ENCODE measurements around the gene TEPSIN.

TEPSIN gene, protein sequence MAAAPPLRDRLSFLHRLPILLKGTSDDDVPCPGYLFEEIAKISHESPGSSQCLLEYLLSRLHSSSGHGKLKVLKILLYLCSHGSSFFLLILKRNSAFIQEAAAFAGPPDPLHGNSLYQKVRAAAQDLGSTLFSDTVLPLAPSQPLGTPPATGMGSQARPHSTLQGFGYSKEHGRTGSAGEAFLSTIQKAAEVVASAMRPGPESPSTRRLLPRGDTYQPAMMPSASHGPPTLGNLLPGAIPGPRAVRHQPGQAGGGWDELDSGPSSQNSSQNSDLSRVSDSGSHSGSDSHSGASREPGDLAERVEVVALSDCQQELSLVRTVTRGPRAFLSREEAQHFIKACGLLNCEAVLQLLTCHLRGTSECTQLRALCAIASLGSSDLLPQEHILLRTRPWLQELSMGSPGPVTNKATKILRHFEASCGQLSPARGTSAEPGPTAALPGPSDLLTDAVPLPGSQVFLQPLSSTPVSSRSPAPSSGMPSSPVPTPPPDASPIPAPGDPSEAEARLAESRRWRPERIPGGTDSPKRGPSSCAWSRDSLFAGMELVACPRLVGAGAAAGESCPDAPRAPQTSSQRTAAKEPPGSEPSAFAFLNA

DNA sequence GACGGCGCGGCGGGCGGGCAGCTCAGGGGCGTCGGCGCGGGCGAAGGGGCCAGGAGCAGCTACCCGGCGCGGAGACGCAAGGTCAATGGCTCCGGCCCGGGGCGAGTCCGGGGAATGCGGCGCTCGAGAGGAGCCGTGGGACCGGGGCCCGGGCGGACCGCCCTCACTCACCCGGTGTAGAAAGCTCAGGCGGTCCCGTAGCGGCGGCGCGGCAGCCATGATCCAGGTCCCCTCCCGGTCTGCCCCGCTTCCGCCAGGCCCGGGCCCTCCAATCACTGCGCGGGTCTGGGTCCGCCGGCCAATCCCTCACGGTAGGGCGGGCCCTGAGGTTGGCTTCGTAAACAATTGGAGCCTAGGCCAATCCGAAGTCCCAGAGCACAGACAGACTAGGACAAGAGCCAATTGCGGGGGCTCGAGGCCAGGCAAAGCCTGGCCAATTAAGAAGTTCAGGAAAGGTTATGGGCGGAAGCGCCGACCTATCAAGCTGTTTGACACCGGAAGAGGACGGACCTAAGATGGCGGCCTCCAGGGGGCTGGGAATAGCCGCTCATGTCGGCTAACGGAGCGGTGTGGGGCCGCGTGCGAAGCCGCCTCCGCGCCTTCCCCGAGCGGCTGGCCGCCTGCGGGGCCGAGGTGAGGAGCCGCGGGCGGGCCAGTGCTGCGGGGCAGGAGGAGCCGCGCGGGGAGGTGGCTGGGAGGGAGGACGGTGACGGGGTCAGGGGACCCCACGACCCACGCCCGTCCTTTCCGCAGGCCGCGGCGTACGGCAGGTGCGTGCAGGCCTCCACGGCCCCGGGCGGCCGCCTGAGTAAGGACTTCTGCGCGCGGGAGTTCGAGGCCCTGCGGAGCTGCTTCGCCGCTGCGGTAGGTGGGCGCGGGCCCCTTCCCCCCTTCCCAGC is at the start of gene TEPSIN, which contains the start of gene NDUFAF8:
TEPSIN (minus strand) TSS at position 241 of the 899 bp plus-strand sequence; CDS start at position 219, 22 bp downstream.
NDUFAF8 (plus strand) TSS at position 504 of the 899 bp plus-strand sequence; CDS start at position 550, 46 bp downstream.
- Histone ChIP-seq H3K4me3 (ENCODE audit: low read depth, low read length) (peak within 1 kb of the TSS; percentile 82), H3K4me1 (ENCODE audit: control insufficient read depth, insufficient read depth, low read length) (peaks cover 9% of the 10 kb centered on the region; the same call in 1 of the 2 replicates), H3K27ac (ENCODE audit: low read depth, low read length) (peak within 1 kb of the TSS; percentile 74), H3K27me3 (ENCODE audit: control insufficient read depth, insufficient read depth, low read length) (no peaks in the 10 kb centered on the region), H3K9ac (ENCODE audit: low read depth, low read length) (peak within 1 kb of the TSS; percentile 73), H3K9me3 (ENCODE audit: control insufficient read depth, insufficient read depth, low read length) (no peaks in the 10 kb centered on the region), H3K36me3 (ENCODE audit: control insufficient read depth, insufficient read depth, low read length) (peaks cover 8% of the 10 kb centered on the region; the same call in 1 of the 2 replicates)

DNA sequence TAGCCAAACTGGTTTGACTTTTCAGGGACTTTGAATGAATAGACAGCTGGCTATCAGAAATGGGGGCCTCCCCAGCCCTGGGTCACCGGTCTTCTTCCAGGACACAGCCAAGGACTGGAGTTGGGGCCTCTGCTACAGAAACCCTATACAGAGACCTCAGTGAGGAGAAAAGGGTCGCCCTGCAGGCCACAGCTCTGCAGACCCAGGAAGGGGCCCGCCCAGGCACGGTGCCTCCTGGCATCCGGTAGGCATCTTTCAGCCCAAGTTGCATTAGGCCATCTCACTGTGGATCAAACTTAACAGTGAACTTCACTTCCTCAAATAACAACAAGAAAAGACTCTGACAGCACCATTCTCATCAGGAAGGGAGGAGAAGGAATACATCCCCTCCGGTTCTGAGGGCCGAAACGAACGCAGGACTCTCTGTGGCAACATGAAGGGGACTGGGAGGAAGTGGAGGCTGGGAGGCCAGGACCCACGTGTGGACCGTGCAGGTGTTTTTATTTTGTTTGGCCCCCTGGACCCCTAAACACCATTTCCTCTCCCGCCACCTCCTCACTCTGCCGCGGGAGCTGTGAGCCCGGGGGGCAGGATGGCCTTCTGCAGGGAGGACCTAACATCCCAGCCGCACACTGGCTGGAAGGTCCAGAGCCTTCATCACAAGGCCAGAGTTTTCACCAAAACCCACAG is 49.0 kb upstream of the TEPSIN start:
- Histone ChIP-seq H3K9me3 (ENCODE audit: control insufficient read depth, insufficient read depth, low read length) (no peaks in the 10 kb centered on the region), H3K9ac (ENCODE audit: low read depth, low read length) (no peak overlapping the region), H3K36me3 (ENCODE audit: control insufficient read depth, insufficient read depth, low read length) (peaks cover 19% of the 10 kb centered on the region), H3K27ac (ENCODE audit: low read depth, low read length) (no peak overlapping the region), H3K27me3 (ENCODE audit: control insufficient read depth, insufficient read depth, low read length) (no peaks in the 10 kb centered on the region), H3K4me1 (ENCODE audit: control insufficient read depth, insufficient read depth, low read length) (0 out of 2 replicates have a peak, but pooled peaks cover 3% of the 10 kb centered on the region), H3K4me3 (ENCODE audit: low read depth, low read length) (no peak overlapping the region)

DNA sequence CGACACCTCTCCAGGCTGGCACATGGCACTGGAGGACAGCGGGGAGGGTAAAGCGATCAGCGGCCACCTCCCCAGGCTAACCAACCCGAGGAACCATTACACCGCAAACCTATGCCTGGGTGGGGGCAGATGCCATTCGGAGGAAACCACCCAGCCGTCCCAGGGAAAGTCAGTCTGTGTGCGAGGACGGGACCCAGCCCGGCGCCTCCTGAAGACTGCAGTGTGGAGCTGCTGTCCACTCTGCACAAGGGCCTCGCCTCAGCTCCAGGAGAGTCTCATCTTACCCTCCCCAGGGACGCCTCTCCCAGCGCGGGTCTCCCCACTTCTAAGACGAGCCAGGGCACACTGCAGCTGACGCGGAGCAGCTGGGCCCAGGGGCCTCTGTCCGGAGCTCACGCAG is 48.3 kb upstream of the TEPSIN start:
- H3K9ac ChIP-seq (ENCODE audit: low read depth, low read length), result no peak overlapping the region
- H3K27me3 ChIP-seq (ENCODE audit: control insufficient read depth, insufficient read depth, low read length), result no peaks in the 10 kb centered on the region
- no peaks in the 10 kb centered on the region for H3K9me3 ChIP-seq (ENCODE audit: control insufficient read depth, insufficient read depth, low read length)
- H3K4me1 ChIP-seq (ENCODE audit: control insufficient read depth, insufficient read depth, low read length), result 0 out of 2 replicates have a peak, but pooled peaks cover 3% of the 10 kb centered on the region
- H3K4me3 ChIP-seq (ENCODE audit: low read depth, low read length), result no peak overlapping the region
- peaks cover 19% of the 10 kb centered on the region for H3K36me3 ChIP-seq (ENCODE audit: control insufficient read depth, insufficient read depth, low read length)
- no peak overlapping the region for H3K27ac ChIP-seq (ENCODE audit: low read depth, low read length)

DNA sequence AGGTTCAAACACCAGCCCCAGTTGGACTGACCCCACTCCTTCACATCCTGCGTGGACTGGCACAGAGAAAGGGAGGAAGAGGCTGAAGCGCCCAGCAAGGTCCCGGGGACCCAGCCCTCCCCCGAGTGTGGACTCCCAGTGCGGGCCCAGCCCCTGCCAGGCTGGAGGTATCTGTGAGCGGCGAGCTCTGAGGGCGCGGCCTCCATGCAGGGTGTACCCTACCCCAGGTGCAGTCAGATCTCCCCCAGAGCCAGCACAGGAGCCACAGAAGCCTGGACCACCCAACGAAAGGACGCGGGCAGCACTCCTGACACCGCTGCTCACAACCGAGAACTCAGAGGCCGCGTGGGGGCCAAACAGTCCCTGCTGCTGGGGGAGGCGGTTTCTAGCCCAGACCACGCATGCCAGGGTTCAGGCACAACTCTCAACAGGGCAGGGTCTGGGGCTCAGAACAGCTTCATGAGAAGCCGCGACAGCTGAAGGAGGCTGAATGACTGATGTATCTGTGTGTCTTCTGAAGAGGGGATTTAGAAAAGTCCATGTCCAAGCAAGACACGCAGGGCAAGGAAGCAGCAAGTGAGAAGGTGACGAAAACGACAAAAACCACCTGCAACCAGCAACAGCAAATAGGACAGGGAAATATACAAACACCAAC is 47.8 kb upstream of the TEPSIN start:
- Histone ChIP-seq H3K4me3 (ENCODE audit: low read depth, low read length) (no peak overlapping the region), H3K27me3 (ENCODE audit: control insufficient read depth, insufficient read depth, low read length) (no peaks in the 10 kb centered on the region), H3K27ac (ENCODE audit: low read depth, low read length) (no peak overlapping the region), H3K4me1 (ENCODE audit: control insufficient read depth, insufficient read depth, low read length) (0 out of 2 replicates have a peak, but pooled peaks cover 3% of the 10 kb centered on the region), H3K36me3 (ENCODE audit: control insufficient read depth, insufficient read depth, low read length) (peaks cover 19% of the 10 kb centered on the region), H3K9me3 (ENCODE audit: control insufficient read depth, insufficient read depth, low read length) (no peaks in the 10 kb centered on the region), H3K9ac (ENCODE audit: low read depth, low read length) (no peak overlapping the region)

DNA sequence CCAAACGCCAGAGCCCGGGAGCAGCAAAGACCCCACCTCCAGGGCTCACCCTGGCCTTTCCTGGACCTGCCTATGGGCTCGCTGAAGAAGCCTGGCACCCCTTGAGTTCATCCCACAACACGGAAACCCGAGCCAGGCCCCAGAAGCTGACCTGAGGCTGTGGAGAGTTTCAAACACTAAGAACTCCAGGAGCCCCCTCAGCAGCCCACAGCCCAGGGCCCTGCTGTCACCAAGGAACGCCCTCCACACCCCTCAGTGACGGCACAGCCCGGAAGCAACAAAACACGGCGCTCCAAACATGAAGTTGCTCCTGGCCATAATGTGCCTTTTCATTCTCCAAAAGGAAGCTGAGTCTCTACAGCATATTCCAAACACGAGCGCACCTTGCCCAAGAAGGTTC is 47.0 kb upstream of the TEPSIN start:
- Histone ChIP-seq H3K4me3 (ENCODE audit: low read depth, low read length) (no peak overlapping the region), H3K27me3 (ENCODE audit: control insufficient read depth, insufficient read depth, low read length) (no peaks in the 10 kb centered on the region), H3K9ac (ENCODE audit: low read depth, low read length) (no peak overlapping the region), H3K27ac (ENCODE audit: low read depth, low read length) (no peak overlapping the region), H3K36me3 (ENCODE audit: control insufficient read depth, insufficient read depth, low read length) (peaks cover 19% of the 10 kb centered on the region), H3K4me1 (ENCODE audit: control insufficient read depth, insufficient read depth, low read length) (0 out of 2 replicates have a peak, but pooled peaks cover 3% of the 10 kb centered on the region), H3K9me3 (ENCODE audit: control insufficient read depth, insufficient read depth, low read length) (no peaks in the 10 kb centered on the region)

DNA sequence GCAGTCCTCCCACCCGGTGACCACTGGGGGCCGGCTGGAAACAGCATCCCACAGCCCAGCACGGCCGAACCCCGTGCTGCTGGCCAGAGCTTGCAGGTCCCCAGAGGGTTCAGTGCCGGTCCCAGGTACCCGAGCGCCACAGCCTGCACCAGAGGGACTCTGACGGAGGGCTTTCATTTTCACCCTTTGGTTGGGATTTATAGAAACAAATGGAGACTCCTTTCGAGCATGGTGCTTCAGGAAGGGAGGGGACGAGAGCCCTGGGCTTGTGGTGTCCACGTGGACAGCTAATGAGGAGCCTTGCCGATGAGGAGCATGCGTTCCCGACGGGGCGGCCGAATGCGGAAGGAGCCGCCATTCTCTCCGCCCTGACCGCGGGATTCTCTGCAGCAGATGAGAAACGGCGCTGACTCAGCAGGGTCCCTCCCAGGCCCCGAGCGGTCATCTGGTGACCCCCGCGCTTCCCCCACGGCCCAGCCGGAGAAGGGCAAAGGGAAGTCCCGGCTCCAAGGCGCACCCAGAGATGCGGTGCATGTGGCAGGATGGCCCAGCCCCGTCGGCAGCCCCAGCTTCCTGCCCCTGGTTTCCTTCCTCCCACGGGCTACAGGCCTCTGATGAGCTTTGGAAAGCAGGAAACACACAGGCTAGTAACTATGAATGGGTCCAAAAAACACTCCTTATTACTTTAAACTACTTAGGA is 46.5 kb upstream of the TEPSIN start:
- H3K27me3 ChIP-seq (ENCODE audit: control insufficient read depth, insufficient read depth, low read length), result no peaks in the 10 kb centered on the region
- no peak overlapping the region for H3K27ac ChIP-seq (ENCODE audit: low read depth, low read length)
- H3K9me3 ChIP-seq (ENCODE audit: control insufficient read depth, insufficient read depth, low read length), result no peaks in the 10 kb centered on the region
- H3K9ac ChIP-seq (ENCODE audit: low read depth, low read length), result no peak overlapping the region
- H3K4me3 ChIP-seq (ENCODE audit: low read depth, low read length), result no peak overlapping the region
- H3K4me1 ChIP-seq (ENCODE audit: control insufficient read depth, insufficient read depth, low read length), result 0 out of 2 replicates have a peak, but pooled peaks cover 3% of the 10 kb centered on the region
- H3K36me3 ChIP-seq (ENCODE audit: control insufficient read depth, insufficient read depth, low read length), result peaks cover 20% of the 10 kb centered on the region

DNA sequence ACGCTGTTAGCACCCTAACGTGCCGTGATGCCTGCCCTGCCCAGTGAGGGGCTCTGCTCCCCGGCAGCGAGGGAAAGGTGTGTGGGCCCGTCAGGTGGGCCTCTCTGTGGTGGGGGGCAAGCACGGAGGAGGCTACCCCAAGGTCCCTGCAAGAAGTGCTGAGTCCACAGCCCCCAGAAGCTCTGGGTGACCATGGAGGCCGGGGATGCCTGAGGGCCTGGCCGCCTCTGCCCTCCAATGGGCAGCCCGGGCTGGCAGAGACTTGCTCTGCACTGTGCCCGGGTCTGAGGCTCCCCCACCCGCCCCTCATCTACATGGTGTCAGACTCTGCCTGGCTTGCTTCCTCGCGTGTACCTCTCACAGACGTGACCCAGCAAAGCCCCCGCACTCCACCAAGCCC is 44.0 kb upstream of the TEPSIN start:
- H3K9me3 ChIP-seq (ENCODE audit: control insufficient read depth, insufficient read depth, low read length), result no peaks in the 10 kb centered on the region
- H3K27me3 ChIP-seq (ENCODE audit: control insufficient read depth, insufficient read depth, low read length), result no peaks in the 10 kb centered on the region
- H3K4me1 ChIP-seq (ENCODE audit: control insufficient read depth, insufficient read depth, low read length), result 0 out of 2 replicates have a peak, but pooled peaks cover 3% of the 10 kb centered on the region
- no peak overlapping the region for H3K9ac ChIP-seq (ENCODE audit: low read depth, low read length)
- no peak overlapping the region for H3K27ac ChIP-seq (ENCODE audit: low read depth, low read length)
- H3K36me3 ChIP-seq (ENCODE audit: control insufficient read depth, insufficient read depth, low read length), result peaks cover 22% of the 10 kb centered on the region
- no peak overlapping the region for H3K4me3 ChIP-seq (ENCODE audit: low read depth, low read length)

DNA sequence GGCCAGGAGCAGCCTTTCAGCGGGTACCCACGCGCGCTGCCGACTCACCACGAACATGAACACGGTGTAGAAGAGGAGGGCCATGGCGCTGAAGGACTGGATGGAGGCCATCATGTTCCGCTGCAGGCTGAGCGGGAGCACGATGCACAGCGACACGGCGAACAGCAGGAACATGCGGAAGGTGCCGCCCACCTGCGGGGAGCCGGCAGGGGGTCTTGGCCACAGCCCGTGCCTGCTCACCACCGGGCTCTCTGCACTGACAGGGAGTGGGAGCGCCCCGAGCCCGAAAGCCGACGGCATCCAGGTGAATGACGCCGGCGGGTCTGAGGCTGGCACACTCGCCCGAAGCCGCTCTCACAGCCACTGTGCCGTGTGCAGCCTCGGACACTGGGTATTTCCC is 43.3 kb upstream of the TEPSIN start:
- Histone ChIP-seq H3K36me3 (ENCODE audit: control insufficient read depth, insufficient read depth, low read length) (peaks cover 15% of the 10 kb centered on the region), H3K9me3 (ENCODE audit: control insufficient read depth, insufficient read depth, low read length) (no peaks in the 10 kb centered on the region), H3K4me3 (ENCODE audit: low read depth, low read length) (no peak overlapping the region)

DNA sequence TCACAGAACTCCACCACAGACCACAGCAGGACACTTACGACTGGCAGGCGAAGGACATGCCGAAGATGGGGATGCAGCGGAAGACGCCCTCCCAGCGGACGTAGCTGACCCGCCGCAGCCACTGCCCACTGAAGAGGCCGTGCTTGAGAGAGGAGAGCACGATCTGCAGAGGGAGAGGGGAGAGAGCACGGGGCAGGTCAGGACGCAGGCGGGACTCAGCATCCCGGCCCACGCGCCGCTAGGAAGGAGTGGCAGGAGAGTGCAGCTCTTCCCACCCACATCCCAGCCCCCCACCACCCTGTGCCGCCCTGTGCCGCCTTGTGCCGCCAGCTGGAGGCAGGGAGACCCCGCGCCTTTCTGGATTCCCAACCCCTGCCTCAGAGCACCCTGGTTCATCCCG is 41.7 kb upstream of the TEPSIN start:
- Histone ChIP-seq H3K9ac (ENCODE audit: low read depth, low read length) (no peak overlapping the region), H3K36me3 (ENCODE audit: control insufficient read depth, insufficient read depth, low read length) (peaks cover 28% of the 10 kb centered on the region), H3K4me3 (ENCODE audit: low read depth, low read length) (no peak overlapping the region), H3K4me1 (ENCODE audit: control insufficient read depth, insufficient read depth, low read length) (0 out of 2 replicates have a peak, but pooled peaks cover 3% of the 10 kb centered on the region), H3K9me3 (ENCODE audit: control insufficient read depth, insufficient read depth, low read length) (no peaks in the 10 kb centered on the region), H3K27me3 (ENCODE audit: control insufficient read depth, insufficient read depth, low read length) (no peaks in the 10 kb centered on the region), H3K27ac (ENCODE audit: low read depth, low read length) (no peak overlapping the region)

More for the DNA sequence above, 43.3 kb upstream of the TEPSIN start:
- Histone ChIP-seq H3K4me1 (ENCODE audit: control insufficient read depth, insufficient read depth, low read length) (0 out of 2 replicates have a peak, but pooled peaks cover 3% of the 10 kb centered on the region), H3K27ac (ENCODE audit: low read depth, low read length) (no peak overlapping the region), H3K27me3 (ENCODE audit: control insufficient read depth, insufficient read depth, low read length) (no peaks in the 10 kb centered on the region), H3K9ac (ENCODE audit: low read depth, low read length) (no peak overlapping the region)
